Measurements from ENCODE around the gene ADAMTS15. TPM values are rescaled to one million over a fixed set of nuclear protein-coding genes. Genes with fewer than 3 reads are reported as not detected.

The ADAMTS15 gene, protein sequence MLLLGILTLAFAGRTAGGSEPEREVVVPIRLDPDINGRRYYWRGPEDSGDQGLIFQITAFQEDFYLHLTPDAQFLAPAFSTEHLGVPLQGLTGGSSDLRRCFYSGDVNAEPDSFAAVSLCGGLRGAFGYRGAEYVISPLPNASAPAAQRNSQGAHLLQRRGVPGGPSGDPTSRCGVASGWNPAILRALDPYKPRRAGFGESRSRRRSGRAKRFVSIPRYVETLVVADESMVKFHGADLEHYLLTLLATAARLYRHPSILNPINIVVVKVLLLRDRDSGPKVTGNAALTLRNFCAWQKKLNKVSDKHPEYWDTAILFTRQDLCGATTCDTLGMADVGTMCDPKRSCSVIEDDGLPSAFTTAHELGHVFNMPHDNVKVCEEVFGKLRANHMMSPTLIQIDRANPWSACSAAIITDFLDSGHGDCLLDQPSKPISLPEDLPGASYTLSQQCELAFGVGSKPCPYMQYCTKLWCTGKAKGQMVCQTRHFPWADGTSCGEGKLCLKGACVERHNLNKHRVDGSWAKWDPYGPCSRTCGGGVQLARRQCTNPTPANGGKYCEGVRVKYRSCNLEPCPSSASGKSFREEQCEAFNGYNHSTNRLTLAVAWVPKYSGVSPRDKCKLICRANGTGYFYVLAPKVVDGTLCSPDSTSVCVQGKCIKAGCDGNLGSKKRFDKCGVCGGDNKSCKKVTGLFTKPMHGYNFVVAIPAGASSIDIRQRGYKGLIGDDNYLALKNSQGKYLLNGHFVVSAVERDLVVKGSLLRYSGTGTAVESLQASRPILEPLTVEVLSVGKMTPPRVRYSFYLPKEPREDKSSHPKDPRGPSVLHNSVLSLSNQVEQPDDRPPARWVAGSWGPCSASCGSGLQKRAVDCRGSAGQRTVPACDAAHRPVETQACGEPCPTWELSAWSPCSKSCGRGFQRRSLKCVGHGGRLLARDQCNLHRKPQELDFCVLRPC
- 1 to 10 TPM in 1 of 2 donors, under 1 TPM in 1; 0.59 to 1.5 TPM for total RNA-seq

DNA sequence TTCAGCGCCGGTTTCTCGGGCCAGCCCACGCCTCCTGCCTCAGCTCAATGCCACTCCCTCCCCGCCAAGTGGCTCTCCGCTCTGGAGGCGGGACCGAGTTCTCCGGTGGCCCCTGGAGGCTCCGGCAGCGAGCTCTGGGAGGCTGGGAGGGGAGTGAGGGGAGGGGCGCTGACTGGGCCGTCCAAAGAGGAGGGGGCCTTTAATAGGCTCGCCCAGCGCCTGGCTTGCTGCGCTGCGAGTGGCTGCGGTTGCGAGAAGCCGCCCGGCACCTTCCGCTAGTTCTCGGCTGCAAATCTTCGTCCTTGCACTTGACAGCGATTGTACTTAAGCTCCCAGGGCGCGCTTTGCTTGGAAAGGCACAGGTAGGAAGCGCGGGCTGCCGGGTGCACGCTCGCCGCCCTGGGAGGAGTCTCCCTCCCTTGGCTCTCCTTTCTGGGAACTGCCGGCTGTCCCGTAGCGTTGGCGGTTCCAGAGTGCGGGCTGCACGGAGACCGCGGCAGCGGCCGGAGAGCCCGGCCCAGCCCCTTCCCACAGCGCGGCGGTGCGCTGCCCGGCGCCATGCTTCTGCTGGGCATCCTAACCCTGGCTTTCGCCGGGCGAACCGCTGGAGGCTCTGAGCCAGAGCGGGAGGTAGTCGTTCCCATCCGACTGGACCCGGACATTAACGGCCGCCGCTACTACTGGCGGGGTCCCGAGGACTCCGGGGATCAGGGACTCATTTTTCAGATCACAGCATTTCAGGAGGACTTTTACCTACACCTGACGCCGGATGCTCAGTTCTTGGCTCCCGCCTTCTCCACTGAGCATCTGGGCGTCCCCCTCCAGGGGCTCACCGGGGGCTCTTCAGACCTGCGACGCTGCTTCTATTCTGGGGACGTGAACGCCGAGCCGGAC, at the start of gene ADAMTS15:
Gene ADAMTS15 (plus strand): TSS at position 230 of the 894 bp plus-strand sequence. CDS start 329 bp downstream, at position 559.
- peak; percentile 63 for DNase-seq (ENCODE audit: low spot score)
- Histone ChIP-seq H3K9me3 (no peaks in the 10 kb centered on the region), H3K27me3 (replicated peaks; ENCODE audit: insufficient read depth) (no peaks in the 10 kb centered on the region), H3K36me3 (no peaks in the 10 kb centered on the region), H3K4me1 (replicated peaks) (peaks cover 6% of the 10 kb centered on the region), H3K4me3 (peak within 1 kb of the TSS; percentile 30 to 41), H3K27ac (peak within 1 kb of the TSS; percentile 23 to 55)
- under 1% methylated on average over 64 of the region's 75 CpGs for WGBS
- intact Hi-C loops (cut with DNase I): loop anchor here (5.0 kb wide), 1 partner anchor 174 kb away; no protein-coding TSS in a partner anchor
- TF ChIP-seq, protein P1, sequence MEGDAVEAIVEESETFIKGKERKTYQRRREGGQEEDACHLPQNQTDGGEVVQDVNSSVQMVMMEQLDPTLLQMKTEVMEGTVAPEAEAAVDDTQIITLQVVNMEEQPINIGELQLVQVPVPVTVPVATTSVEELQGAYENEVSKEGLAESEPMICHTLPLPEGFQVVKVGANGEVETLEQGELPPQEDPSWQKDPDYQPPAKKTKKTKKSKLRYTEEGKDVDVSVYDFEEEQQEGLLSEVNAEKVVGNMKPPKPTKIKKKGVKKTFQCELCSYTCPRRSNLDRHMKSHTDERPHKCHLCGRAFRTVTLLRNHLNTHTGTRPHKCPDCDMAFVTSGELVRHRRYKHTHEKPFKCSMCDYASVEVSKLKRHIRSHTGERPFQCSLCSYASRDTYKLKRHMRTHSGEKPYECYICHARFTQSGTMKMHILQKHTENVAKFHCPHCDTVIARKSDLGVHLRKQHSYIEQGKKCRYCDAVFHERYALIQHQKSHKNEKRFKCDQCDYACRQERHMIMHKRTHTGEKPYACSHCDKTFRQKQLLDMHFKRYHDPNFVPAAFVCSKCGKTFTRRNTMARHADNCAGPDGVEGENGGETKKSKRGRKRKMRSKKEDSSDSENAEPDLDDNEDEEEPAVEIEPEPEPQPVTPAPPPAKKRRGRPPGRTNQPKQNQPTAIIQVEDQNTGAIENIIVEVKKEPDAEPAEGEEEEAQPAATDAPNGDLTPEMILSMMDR (IDR thresholded peaks at IDR 0.05): peak in 1 of 4 experiments; percentile 4
- peak; percentile 30 for TF ChIP-seq POLR2A (IDR thresholded peaks at IDR 0.05)
- TF ChIP-seq POLR2AphosphoS5 (IDR thresholded peaks at IDR 0.05): peak; percentile 20

DNA sequence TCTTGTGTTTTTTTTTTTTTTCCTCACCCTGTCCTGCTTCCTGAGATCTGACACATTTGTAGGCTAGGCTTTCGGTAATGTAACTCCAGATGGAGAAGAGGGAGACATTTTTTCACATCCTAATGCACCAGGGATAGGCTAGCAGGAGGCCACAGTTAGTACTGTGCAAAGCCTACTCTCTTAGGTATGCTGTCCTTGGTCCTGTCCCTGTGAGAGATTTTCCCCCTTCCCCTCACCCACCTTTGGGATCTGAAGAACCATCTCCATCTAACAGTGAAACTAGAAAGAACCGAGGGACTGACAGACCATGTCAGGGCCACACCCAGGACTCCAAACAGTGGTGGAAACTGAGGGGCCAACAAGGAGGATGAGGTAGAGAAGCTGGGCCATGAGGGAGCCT, 49.2 kb upstream of the ADAMTS15 start:
- no peaks in the 10 kb centered on the region for H3K27me3 ChIP-seq (replicated peaks; ENCODE audit: insufficient read depth)
- H3K36me3 ChIP-seq: no peaks in the 10 kb centered on the region
- TF ChIP-seq, protein P1 (IDR thresholded peaks at IDR 0.05): no peak
- TF ChIP-seq POLR2A (IDR thresholded peaks at IDR 0.05): no peak
- TF ChIP-seq POLR2AphosphoS5 (IDR thresholded peaks at IDR 0.05): no peak
- no peak overlapping the region for H3K27ac ChIP-seq
- no peak overlapping the region for H3K4me3 ChIP-seq
- no peaks in the 10 kb centered on the region for H3K9me3 ChIP-seq
- WGBS: 84% methylated on average over 2 of the region's 2 CpGs
- intact Hi-C loops (cut with DNase I): no loop called here
- no peaks in the 10 kb centered on the region for H3K4me1 ChIP-seq (replicated peaks)
- DNase-seq (ENCODE audit: low spot score): no peak

DNA sequence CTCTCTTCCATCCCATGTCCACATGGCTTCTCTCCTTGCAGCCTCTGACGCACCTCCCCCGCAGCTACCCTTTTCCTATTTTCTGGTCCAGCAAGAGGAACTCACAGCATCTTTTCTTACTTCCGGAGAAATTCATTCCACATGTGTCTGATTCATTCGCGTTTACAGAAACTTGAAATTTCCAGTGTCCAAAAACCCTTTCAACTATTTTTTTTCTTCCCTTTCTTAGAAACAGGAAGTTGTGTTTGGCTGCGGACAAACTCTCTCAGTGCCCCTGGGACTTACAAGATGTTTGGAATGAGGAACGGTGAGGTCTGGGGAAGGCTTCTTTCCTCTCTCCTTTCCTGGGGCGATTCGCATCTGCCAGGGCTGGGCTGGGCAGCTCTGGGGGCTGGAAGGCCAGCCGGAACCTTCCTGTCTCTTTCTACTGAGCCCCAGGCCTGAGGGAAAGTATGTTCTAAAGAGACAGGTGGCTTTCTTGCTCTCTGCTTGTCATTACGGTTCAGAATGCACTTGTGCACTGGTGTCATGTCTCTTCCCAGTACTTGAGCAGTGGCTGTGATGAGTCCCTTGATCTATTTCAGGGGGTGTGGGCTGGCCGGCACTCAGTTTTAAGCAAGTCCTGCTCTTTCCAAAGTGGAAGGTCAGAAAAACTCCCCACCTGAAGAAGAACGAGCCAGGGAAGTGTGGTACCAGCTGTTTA, 47.5 kb upstream of the ADAMTS15 start:
- intact Hi-C loops (cut with DNase I): no loop called here
- DNase-seq (ENCODE audit: low spot score): no peak
- no peaks in the 10 kb centered on the region for H3K36me3 ChIP-seq
- peak overlapping the region in 1 of 2 donors; percentile 16 for H3K27ac ChIP-seq
- no peaks in the 10 kb centered on the region for H3K27me3 ChIP-seq (replicated peaks; ENCODE audit: insufficient read depth)
- TF ChIP-seq, protein P1 (IDR thresholded peaks at IDR 0.05): no peak
- no peak for TF ChIP-seq POLR2AphosphoS5 (IDR thresholded peaks at IDR 0.05)
- TF ChIP-seq POLR2A (IDR thresholded peaks at IDR 0.05): no peak
- H3K4me3 ChIP-seq: no peak overlapping the region
- WGBS: 43% methylated on average over 13 of the region's 13 CpGs
- H3K4me1 ChIP-seq (replicated peaks): no peaks in the 10 kb centered on the region
- H3K9me3 ChIP-seq: no peaks in the 10 kb centered on the region

- DNase-seq (ENCODE audit: low spot score): no peak
- no peak for TF ChIP-seq POLR2AphosphoS5 (IDR thresholded peaks at IDR 0.05)
- TF ChIP-seq, protein P1 (IDR thresholded peaks at IDR 0.05): no peak
- Histone ChIP-seq H3K36me3 (no peaks in the 10 kb centered on the region), H3K4me3 (no peak overlapping the region), H3K4me1 (replicated peaks) (no peaks in the 10 kb centered on the region), H3K27ac (peak overlapping the region in 1 of 2 donors; percentile 35), H3K9me3 (no peaks in the 10 kb centered on the region), H3K27me3 (replicated peaks; ENCODE audit: insufficient read depth) (no peaks in the 10 kb centered on the region)
- 51% methylated on average over 2 of the region's 2 CpGs for WGBS
- intact Hi-C loops (cut with DNase I): no loop called here
These were observed 45.9 kb upstream of the ADAMTS15 start for GRCh38 chr11:130402570-130402969.
